ENCODE data around the gene UNC5A.

Gene UNC5A

GRCh38 chr5:176784218-176785165 is 25.9 kb upstream of the UNC5A start:
- Histone ChIP-seq H3K9me3 (ENCODE audit: insufficient read depth, low read depth, low read length) (no peaks in the 10 kb centered on the region), H3K36me3 (ENCODE audit: insufficient read depth, low read length) (no peaks in the 10 kb centered on the region), H3K27me3 (ENCODE audit: insufficient read depth, low read length) (peaks cover 5% of the 10 kb centered on the region; the same call in 1 of the 2 replicates), H3K9ac (ENCODE audit: low read depth, low read length) (no peak overlapping the region), H3K4me3 (ENCODE audit: low read length) (no peak overlapping the region), H3K4me1 (ENCODE audit: insufficient read depth, low read length) (peaks cover 16% of the 10 kb centered on the region; the same call in 1 of the 2 replicates), H3K27ac (ENCODE audit: low read depth, low read length) (no peak overlapping the region)
- 25% methylated on average over 15 of the region's 15 CpGs for WGBS

- Histone ChIP-seq H3K4me3 (ENCODE audit: low read length) (no peak overlapping the region), H3K9me3 (ENCODE audit: insufficient read depth, low read depth, low read length) (no peaks in the 10 kb centered on the region), H3K4me1 (ENCODE audit: insufficient read depth, low read length) (peaks cover 19% of the 10 kb centered on the region; the same call in 1 of the 2 replicates), H3K9ac (ENCODE audit: low read depth, low read length) (no peak overlapping the region), H3K36me3 (ENCODE audit: insufficient read depth, low read length) (no peaks in the 10 kb centered on the region), H3K27me3 (ENCODE audit: insufficient read depth, low read length) (peaks cover 8% of the 10 kb centered on the region; the same call in 1 of the 2 replicates), H3K27ac (ENCODE audit: low read depth, low read length) (no peak overlapping the region)
- WGBS, result 80% methylated on average over 27 of the region's 27 CpGs
Measured at GRCh38 chr5:176785184-176786145, 24.9 kb upstream of the UNC5A start.

GRCh38 chr5:176787676-176788075 is 22.7 kb upstream of the UNC5A start:
- Histone ChIP-seq H3K9me3 (ENCODE audit: insufficient read depth, low read depth, low read length) (no peaks in the 10 kb centered on the region), H3K27ac (ENCODE audit: low read depth, low read length) (no peak overlapping the region)
- WGBS, result 90% methylated on average over 3 of the region's 3 CpGs

GRCh38 chr5:176788091-176788490 is 22.3 kb upstream of the UNC5A start:
- Histone ChIP-seq H3K36me3 (ENCODE audit: insufficient read depth, low read length) (no peaks in the 10 kb centered on the region), H3K4me1 (ENCODE audit: insufficient read depth, low read length) (peaks cover 19% of the 10 kb centered on the region; the same call in 1 of the 2 replicates), H3K9ac (ENCODE audit: low read depth, low read length) (no peak overlapping the region), H3K9me3 (ENCODE audit: insufficient read depth, low read depth, low read length) (no peaks in the 10 kb centered on the region), H3K4me3 (ENCODE audit: low read length) (no peak overlapping the region), H3K27me3 (ENCODE audit: insufficient read depth, low read length) (peaks cover 8% of the 10 kb centered on the region; the same call in 1 of the 2 replicates), H3K27ac (ENCODE audit: low read depth, low read length) (no peak overlapping the region)
- WGBS, result 62% methylated on average over 7 of the region's 7 CpGs

More at GRCh38 chr5:176787676-176788075, 22.7 kb upstream of the UNC5A start:
- peaks cover 19% of the 10 kb centered on the region; the same call in 1 of the 2 replicates for H3K4me1 ChIP-seq (ENCODE audit: insufficient read depth, low read length)
- no peak overlapping the region for H3K4me3 ChIP-seq (ENCODE audit: low read length)
- H3K27me3 ChIP-seq (ENCODE audit: insufficient read depth, low read length), result peaks cover 8% of the 10 kb centered on the region; the same call in 1 of the 2 replicates
- no peaks in the 10 kb centered on the region for H3K36me3 ChIP-seq (ENCODE audit: insufficient read depth, low read length)
- H3K9ac ChIP-seq (ENCODE audit: low read depth, low read length), result no peak overlapping the region

- H3K4me3 ChIP-seq (ENCODE audit: low read length), result no peak overlapping the region
- H3K27ac ChIP-seq (ENCODE audit: low read depth, low read length), result no peak overlapping the region
- no peak overlapping the region for H3K9ac ChIP-seq (ENCODE audit: low read depth, low read length)
- no peaks in the 10 kb centered on the region for H3K9me3 ChIP-seq (ENCODE audit: insufficient read depth, low read depth, low read length)
- no peaks in the 10 kb centered on the region for H3K36me3 ChIP-seq (ENCODE audit: insufficient read depth, low read length)
- peaks cover 18% of the 10 kb centered on the region; the same call in 1 of the 2 replicates for H3K4me1 ChIP-seq (ENCODE audit: insufficient read depth, low read length)
- WGBS, result 45% methylated on average over 20 of the region's 20 CpGs
- peaks cover 8% of the 10 kb centered on the region; the same call in 1 of the 2 replicates for H3K27me3 ChIP-seq (ENCODE audit: insufficient read depth, low read length)
Measured at GRCh38 chr5:176788941-176789872, 21.2 kb upstream of the UNC5A start.

GRCh38 chr5:176789873-176790615 is 20.3 kb upstream of the UNC5A start:
- Histone ChIP-seq H3K4me3 (ENCODE audit: low read length) (no peak overlapping the region), H3K27ac (ENCODE audit: low read depth, low read length) (no peak overlapping the region), H3K9me3 (ENCODE audit: insufficient read depth, low read depth, low read length) (no peaks in the 10 kb centered on the region), H3K4me1 (ENCODE audit: insufficient read depth, low read length) (peaks cover 10% of the 10 kb centered on the region; the same call in 1 of the 2 replicates), H3K27me3 (ENCODE audit: insufficient read depth, low read length) (peaks cover 8% of the 10 kb centered on the region; the same call in 1 of the 2 replicates), H3K36me3 (ENCODE audit: insufficient read depth, low read length) (no peaks in the 10 kb centered on the region), H3K9ac (ENCODE audit: low read depth, low read length) (no peak overlapping the region)
- 37% methylated on average over 15 of the region's 15 CpGs for WGBS

- Histone ChIP-seq H3K9me3 (ENCODE audit: insufficient read depth, low read depth, low read length) (no peaks in the 10 kb centered on the region), H3K9ac (ENCODE audit: low read depth, low read length) (no peak overlapping the region), H3K27ac (ENCODE audit: low read depth, low read length) (no peak overlapping the region)
Measured at GRCh38 chr5:176790941-176791340, 19.4 kb upstream of the UNC5A start.

GRCh38 chr5:176792655-176793342 is 17.6 kb upstream of the UNC5A start:
- H3K9me3 ChIP-seq (ENCODE audit: insufficient read depth, low read depth, low read length), result no peaks in the 10 kb centered on the region
- no peak overlapping the region for H3K4me3 ChIP-seq (ENCODE audit: low read length)
- WGBS, result 75% methylated on average over 18 of the region's 18 CpGs
- H3K36me3 ChIP-seq (ENCODE audit: insufficient read depth, low read length), result no peaks in the 10 kb centered on the region
- H3K4me1 ChIP-seq (ENCODE audit: insufficient read depth, low read length), result peaks cover 7% of the 10 kb centered on the region; the same call in 1 of the 2 replicates
- no peak overlapping the region for H3K9ac ChIP-seq (ENCODE audit: low read depth, low read length)
- no peak overlapping the region for H3K27ac ChIP-seq (ENCODE audit: low read depth, low read length)
- peaks cover 8% of the 10 kb centered on the region; the same call in 1 of the 2 replicates for H3K27me3 ChIP-seq (ENCODE audit: insufficient read depth, low read length)

More at GRCh38 chr5:176790941-176791340, 19.4 kb upstream of the UNC5A start:
- H3K36me3 ChIP-seq (ENCODE audit: insufficient read depth, low read length), result no peaks in the 10 kb centered on the region
- H3K4me3 ChIP-seq (ENCODE audit: low read length), result no peak overlapping the region
- WGBS, result 90% methylated on average over 5 of the region's 5 CpGs
- peaks cover 7% of the 10 kb centered on the region; the same call in 1 of the 2 replicates for H3K4me1 ChIP-seq (ENCODE audit: insufficient read depth, low read length)
- peaks cover 8% of the 10 kb centered on the region; the same call in 1 of the 2 replicates for H3K27me3 ChIP-seq (ENCODE audit: insufficient read depth, low read length)

GRCh38 chr5:176793343-176793699 is 17.0 kb upstream of the UNC5A start:
- Histone ChIP-seq H3K9me3 (ENCODE audit: insufficient read depth, low read depth, low read length) (no peaks in the 10 kb centered on the region), H3K4me1 (ENCODE audit: insufficient read depth, low read length) (peaks cover 3% of the 10 kb centered on the region; the same call in 1 of the 2 replicates), H3K27ac (ENCODE audit: low read depth, low read length) (no peak overlapping the region), H3K9ac (ENCODE audit: low read depth, low read length) (no peak overlapping the region), H3K4me3 (ENCODE audit: low read length) (no peak overlapping the region), H3K36me3 (ENCODE audit: insufficient read depth, low read length) (no peaks in the 10 kb centered on the region), H3K27me3 (ENCODE audit: insufficient read depth, low read length) (peaks cover 8% of the 10 kb centered on the region; the same call in 1 of the 2 replicates)
- WGBS, result 49% methylated on average over 9 of the region's 9 CpGs

Measured in HUES64 (cell line).